Fibroblast of lung (primary cell): ENCODE measurements around the gene PDZD2.

ENCODE experiments used
- CTCF ChIP-seq, 2 donors: IDR thresholded peaks in 1 of 2; conservative IDR thresholded peaks in 1 of 2; 1 replicate in 1 of 2; 2 replicates in 1 of 2; pipeline ENCODE4 v1.5.1; 2011 to 2012; ENCODE audit warnings: low read length in 2 of 2, control low read depth in 1 of 2, inconsistent platforms in 1 of 2, low read depth in 1 of 2, mild to moderate bottlenecking in 1 of 2
- EZH2 ChIP-seq: IDR thresholded peaks from 2 replicates; pipeline ENCODE4 v1.5.1; 2012; ENCODE audit warnings: low read length, control low read depth, mild to moderate bottlenecking; ENCODE audit errors: missing control alignments

GRCh38 chr5:31934156-31934555 is 295.2 kb downstream of the PDZD2 start:
- TF ChIP-seq CTCF (conservative IDR thresholded peaks at IDR 0.05 in 1 of 2, IDR thresholded peaks at IDR 0.05 in 1 of 2; ENCODE audit: low read depth in 1 of 2, low read length in 2 of 2) (no peak), EZH2 (no peak)
